Gastrocnemius medialis (tissue), 4 donors: ENCODE results near the gene PAK2. TPM values are rescaled to one million over a fixed set of nuclear protein-coding genes. Genes with fewer than 3 reads are reported as not detected.
A peak's percentile ranks its signal among the peaks of the same experiment; 100 is the strongest.

ENCODE experiments used
- ATAC-seq, 2 donors: fragments of 150-250 bp; one replicate each; pipeline ENCODE4 v1.9.1; 2016
- DNase-seq, 2 donors: peaks; one replicate each; pipeline ENCODE4 v3.0.0-alpha.2; 2019
- H3K27ac ChIP-seq, 4 donors: fragments of 200-600 bp; sonication (generic); 1 replicate in 1 of 4; 2 replicates in 3 of 4; pipeline ENCODE4 v1.5.1; 2016 to 2018; ENCODE audit warnings: mild to moderate bottlenecking in 2 of 4, moderate library complexity in 1 of 4
- H3K27me3 ChIP-seq, 3 donors: fragments of 200-600 bp; sonication (generic) in 2 of 3; 1 replicate in 1 of 3; 2 replicates in 2 of 3; pipeline versions ENCODE4 v1.5.1 to v1.6.0; 2016 to 2019; ENCODE audit warnings: mild to moderate bottlenecking in 1 of 3, moderate library complexity in 1 of 3
- H3K36me3 ChIP-seq, 2 donors: fragments of 200-600 bp; sonication (generic) in 1 of 2; one replicate each; pipeline ENCODE4 v1.5.1; 2017 to 2018
- H3K4me1 ChIP-seq, 2 donors: fragments of 200-600 bp; sonication (generic) in 1 of 2; one replicate each; pipeline ENCODE4 v1.5.1; 2016 to 2017; ENCODE audit warnings: mild to moderate bottlenecking in 2 of 2
- H3K4me3 ChIP-seq, 4 donors: fragments of 200-600 bp; sonication (generic) in 3 of 4; 1 replicate in 1 of 4; 2 replicates in 3 of 4; pipeline ENCODE4 v1.5.1; 2016 to 2019; ENCODE audit warnings: mild to moderate bottlenecking in 2 of 4
- H3K9me3 ChIP-seq, 3 donors: fragments of 200-600 bp; sonication (generic) in 2 of 3; 1 replicate in 1 of 3; 2 replicates in 2 of 3; pipeline ENCODE4 v1.5.1; 2016 to 2019
- CTCF ChIP-seq, 5 experiments: fragments of 450-650 bp in 3 of 5; fragments of 200-600 bp in 2 of 5; sonication (generic) in 2 of 5; IDR thresholded peaks in 4 of 5; conservative IDR thresholded peaks in 1 of 5; 1 replicate in 4 of 5; 2 replicates in 1 of 5; pipeline ENCODE4 v1.5.1; 2016 to 2019; ENCODE audit warnings: antibody characterized with exemption in 5 of 5, mild to moderate bottlenecking in 3 of 5, moderate library complexity in 3 of 5
- POLR2A ChIP-seq, 2 donors: fragments of 450-650 bp; IDR thresholded peaks; one replicate each; pipeline ENCODE4 v1.6.1; 2017; ENCODE audit warnings: antibody characterized with exemption in 2 of 2, mild to moderate bottlenecking in 2 of 2, moderate library complexity in 2 of 2
- in situ Hi-C, 4 donors: fragments of 200-750 bp; cut with MboI; loops; one replicate each; pipeline versions ENCODE4 v1.15.0 to v1.8.0; 2017; ENCODE audit warnings: low sequenced_read_pairs in 4 of 4
- intact Hi-C: fragments of 100-400 bp; cut with DNase I; formaldehyde crosslinking; loops from one replicate; pipeline ENCODE4 v1.15.1; 2023; ENCODE audit warnings: low total_unique reads
- total RNA-seq, 4 donors: library from RNA; depleted of rRNA; stranded (reverse); fragments of >200 nt; gene quantifications; one replicate each; pipeline versions ENCODE4 v1.1.0 to v1.2.3, GENCODE V29; 2016

The PAK2 gene
- 10 to 100 TPM; 42.6 to 58.6 (median 50.1) TPM for total RNA-seq

GRCh38 chr3:196739671-196740480 is at the start of gene PAK2:
TSS of gene PAK2 (plus strand) at chr3:196739857. CDS start at chr3:196782647, 42,790 bp downstream.
- ATAC-seq = peak; percentile 82 to 83
- H3K9me3 ChIP-seq = no peaks in the 10 kb centered on the region
- no peaks in the 10 kb centered on the region for H3K27me3 ChIP-seq
- peak; percentile 74 to 76 for TF ChIP-seq POLR2A (IDR thresholded peaks at IDR 0.05)
- TF ChIP-seq CTCF (IDR thresholded peaks at IDR 0.05 in 4 of 5, conservative IDR thresholded peaks at IDR 0.05 in 1 of 5) = peak in 2 of 5 experiments; percentile 12 to 27
- H3K36me3 ChIP-seq = no peaks in the 10 kb centered on the region
- peaks cover 14 to 20% of the 10 kb centered on the region in 2 donors for H3K4me1 ChIP-seq
- H3K4me3 ChIP-seq = peak within 1 kb of the TSS; percentile 65 to 86 (median 75)
- H3K27ac ChIP-seq = peak within 1 kb of the TSS; percentile 87 to 98 (median 94)
- DNase-seq = peak; percentile 87 to 90
- intact Hi-C loops = loop anchor here (1.0 to 5.0 kb wide), 4 partner anchors 28 to 453 kb away; partner anchors contain the start of genes CEP19, NCBP2, PCYT1A and PIGX
- in situ Hi-C loops = loop anchor here in 2 of 4 donors (10.0 kb wide), 2 partner anchors 55 to 205 kb away; partner anchors contain the start of gene NCBP2 (in 1 of the 2)

GRCh38 chr3:196689941-196690660 is 49.6 kb upstream of the PAK2 start:
- H3K27ac ChIP-seq = no peak overlapping the region
- no peaks in the 10 kb centered on the region for H3K9me3 ChIP-seq
- H3K4me3 ChIP-seq = no peak overlapping the region
- H3K27me3 ChIP-seq = no peaks in the 10 kb centered on the region
- TF ChIP-seq CTCF (IDR thresholded peaks at IDR 0.05 in 4 of 5, conservative IDR thresholded peaks at IDR 0.05 in 1 of 5) (no peak), POLR2A (IDR thresholded peaks at IDR 0.05) (no peak)
- DNase-seq (no peak), ATAC-seq (no peak)
- no peaks in the 10 kb centered on the region for H3K36me3 ChIP-seq
- peaks cover 0 to 1% of the 10 kb centered on the region in 2 donors for H3K4me1 ChIP-seq
- in situ Hi-C loops = loop anchor here (10.0 kb wide), 3 partner anchors 75 to 155 kb away; no protein-coding TSS in a partner anchor
- intact Hi-C loops = loop anchor here (10.0 kb wide), 1 partner anchor 435 kb away; no protein-coding TSS in a partner anchor

DNA sequence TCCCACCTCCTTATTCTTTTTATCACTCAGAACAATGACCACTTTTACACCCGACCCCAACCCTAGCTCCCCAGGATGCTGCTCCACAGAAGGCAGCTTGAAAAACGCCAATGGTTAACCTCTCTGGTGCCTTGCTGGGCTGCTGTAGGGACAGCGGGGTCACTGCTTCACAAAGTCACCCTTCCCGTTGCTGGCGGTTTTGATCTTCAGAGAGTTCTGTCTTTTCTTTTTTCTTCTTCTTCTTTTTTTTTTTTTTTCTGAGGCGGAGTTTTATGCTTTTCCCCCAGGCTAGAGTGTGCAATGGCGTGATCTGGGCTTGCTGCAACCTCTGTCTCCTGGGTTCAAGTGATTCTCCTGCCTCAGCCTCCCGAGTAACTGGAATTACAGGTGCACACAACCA is 48.3 kb upstream of the PAK2 start:
- no peak for DNase-seq
- intact Hi-C loops (no loop called here), in situ Hi-C loops (no loop called here)
- TF ChIP-seq CTCF (IDR thresholded peaks at IDR 0.05 in 4 of 5, conservative IDR thresholded peaks at IDR 0.05 in 1 of 5) = no peak
- TF ChIP-seq POLR2A (IDR thresholded peaks at IDR 0.05) = no peak
- no peak overlapping the region for H3K4me3 ChIP-seq
- H3K27ac ChIP-seq = no peak overlapping the region
- no peaks in the 10 kb centered on the region for H3K27me3 ChIP-seq
- no peak for ATAC-seq
- no peaks in the 10 kb centered on the region for H3K4me1 ChIP-seq
- H3K36me3 ChIP-seq = no peaks in the 10 kb centered on the region
- H3K9me3 ChIP-seq = no peaks in the 10 kb centered on the region

DNA sequence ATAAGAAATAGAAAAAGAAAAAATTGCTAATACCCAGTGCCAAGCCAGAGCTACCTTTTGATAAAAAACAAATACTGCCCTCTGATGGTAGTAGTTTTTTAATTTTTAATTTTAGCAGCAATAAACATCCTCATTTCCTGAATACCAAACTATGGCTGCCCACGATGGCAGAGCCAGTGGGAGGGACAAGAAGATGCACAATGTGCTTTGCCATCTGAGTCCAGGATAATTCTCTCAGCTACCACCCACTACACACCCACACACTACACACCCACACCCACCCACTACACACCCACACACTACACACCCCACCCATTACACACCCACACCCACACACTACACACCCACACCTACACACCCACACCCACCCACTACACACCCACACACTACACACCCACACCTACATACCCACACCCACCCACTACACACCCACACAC is 45.4 kb upstream of the PAK2 start:
- ATAC-seq (no peak), DNase-seq (no peak)
- Histone ChIP-seq H3K27me3 (no peaks in the 10 kb centered on the region), H3K27ac (no peak overlapping the region), H3K4me3 (no peak overlapping the region), H3K4me1 (no peaks in the 10 kb centered on the region), H3K9me3 (no peaks in the 10 kb centered on the region), H3K36me3 (no peaks in the 10 kb centered on the region)
- intact Hi-C loops = no loop called here
- TF ChIP-seq POLR2A (IDR thresholded peaks at IDR 0.05) = no peak
- TF ChIP-seq CTCF (IDR thresholded peaks at IDR 0.05 in 4 of 5, conservative IDR thresholded peaks at IDR 0.05 in 1 of 5) = no peak
- in situ Hi-C loops = no loop called here
